KG1 (cell line): ENCODE data around the gene SYNGR3.
"Not testable (repeated sequence)": the region's sequence is repeated elsewhere in the genome, so short reads cannot be mapped to it uniquely, and the experiment has no call there.

Source experiments
- DNase-seq: peaks from one replicate; lab custom pipeline; 2025; lab: John Stamatoyannopoulos, UW

SYNGR3 gene

DNA sequence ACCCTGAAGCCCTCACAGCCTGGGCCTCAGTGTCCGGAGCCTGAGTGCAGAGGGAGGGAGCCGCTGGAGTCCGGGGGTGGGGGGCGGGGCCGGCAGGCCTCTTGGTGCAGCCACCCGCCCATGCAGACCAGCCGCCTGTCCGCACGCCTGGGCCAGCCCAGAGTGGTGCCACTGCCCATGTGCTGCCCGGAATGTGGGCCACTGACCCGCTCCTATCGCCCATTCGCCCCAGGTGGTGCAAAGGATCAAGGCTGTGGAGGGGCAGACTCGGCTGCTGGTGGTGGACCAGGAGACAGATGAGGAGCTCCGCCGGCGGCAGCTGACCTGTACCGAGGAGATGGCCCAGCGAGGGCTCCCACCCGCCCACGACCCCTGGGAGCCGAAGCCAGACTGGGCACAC lies 39.6 kb downstream of the SYNGR3 start:
- no peak for DNase-seq

DNA sequence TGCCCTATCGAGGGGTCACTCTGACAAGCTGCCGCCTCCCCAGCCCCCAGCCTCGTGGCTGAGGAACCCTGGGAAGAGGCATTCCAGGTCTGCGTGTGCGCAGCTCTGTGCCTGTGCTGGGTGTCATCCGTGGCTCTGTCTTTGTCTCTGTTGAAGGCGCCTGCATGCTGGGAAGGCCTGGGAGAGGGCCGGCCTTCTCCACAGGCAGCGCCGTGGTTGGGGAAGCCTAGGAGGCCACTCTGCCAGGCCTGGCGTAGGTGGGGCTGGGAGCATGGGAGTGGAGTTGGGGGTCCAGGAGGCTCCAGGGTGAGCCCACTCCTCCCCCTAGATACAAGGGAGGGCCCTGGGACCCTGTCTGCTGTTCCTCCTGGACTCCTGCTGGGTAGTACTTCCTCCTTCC lies 40.3 kb downstream of the SYNGR3 start:
- no peak for DNase-seq

GRCh38 chr16:2031081-2031577 lies 41.4 kb downstream of the SYNGR3 start:
- DNase-seq, result no peak

DNA sequence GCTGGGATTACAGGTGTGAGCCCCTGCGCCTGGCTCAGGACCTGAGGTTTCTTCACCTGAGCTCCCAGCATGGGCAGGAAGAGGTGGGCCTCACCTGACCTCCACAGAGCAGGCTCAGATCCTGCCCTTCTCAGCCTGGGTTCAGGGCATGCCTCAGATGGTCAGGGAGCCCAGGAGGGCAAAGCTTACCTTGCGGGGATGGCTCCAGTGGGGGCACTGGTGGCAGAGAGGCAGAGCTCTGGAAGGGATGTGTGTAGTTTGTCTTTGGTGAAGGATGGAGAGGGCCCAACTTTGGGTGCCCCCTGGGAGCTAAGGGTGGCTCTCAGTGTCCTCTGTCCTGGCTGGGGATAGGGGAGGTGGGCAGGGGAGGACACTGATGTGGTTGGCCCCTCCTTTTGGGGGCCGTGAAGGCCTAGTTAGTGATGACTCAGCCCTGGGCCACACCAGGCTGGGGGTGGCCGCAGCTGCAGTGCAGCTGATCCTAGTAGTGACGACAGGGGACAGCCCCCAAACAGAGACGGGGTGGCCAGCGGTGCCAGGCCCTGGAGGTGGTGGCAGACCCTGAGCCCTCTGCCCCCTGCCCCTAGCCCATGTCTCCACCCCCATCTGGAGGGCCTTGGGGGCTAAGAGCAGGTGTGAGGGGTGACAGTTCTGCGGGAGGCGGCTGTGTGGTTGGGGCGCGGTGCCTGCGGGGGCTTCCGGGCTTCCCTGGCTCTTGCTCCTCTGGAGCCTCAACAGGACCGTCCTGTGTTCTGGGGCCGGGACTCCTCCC lies 42.7 kb downstream of the SYNGR3 start:
- DNase-seq, result no peak

DNA sequence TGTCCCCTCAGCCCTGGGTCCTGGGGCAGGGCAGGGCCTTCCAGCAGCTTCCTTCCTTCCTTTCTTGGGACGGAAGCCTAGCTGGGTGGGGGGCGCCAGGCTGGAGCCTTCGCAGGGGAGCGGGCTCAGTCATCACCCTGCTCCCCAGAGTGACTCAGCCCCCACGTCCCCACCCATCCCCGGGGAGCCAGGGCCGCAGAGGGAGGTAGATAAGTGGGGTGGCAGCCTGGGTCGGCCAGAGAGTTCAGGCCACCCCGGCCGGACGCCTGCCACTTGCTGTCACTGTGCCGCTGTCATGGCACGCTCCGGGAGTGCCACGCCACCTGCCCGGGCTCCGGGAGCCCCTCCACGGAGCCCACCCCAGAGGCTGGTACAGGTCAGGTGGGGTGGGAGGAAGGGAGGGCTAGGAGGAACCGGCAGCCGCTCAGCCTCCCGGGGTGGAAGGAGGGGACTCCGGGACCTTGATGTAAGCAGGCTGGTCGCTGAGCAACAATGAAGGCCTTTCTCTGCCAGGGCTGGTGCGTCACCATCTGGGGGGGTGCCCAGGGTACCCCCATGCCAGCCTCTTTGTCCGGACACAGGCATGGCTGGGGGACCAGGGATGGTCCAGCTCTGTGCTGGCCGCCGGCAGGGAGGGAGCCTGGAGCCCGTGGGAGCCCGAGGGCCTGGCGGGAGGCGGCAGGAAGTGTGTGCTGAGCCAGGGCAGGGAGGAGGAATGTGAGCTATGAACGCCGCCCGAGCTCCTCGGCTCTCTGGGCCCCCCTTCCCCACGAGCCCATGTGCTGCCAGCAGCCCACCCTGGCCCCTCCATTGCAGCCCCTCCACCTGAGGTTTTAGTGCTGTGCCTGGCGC lies 43.5 kb downstream of the SYNGR3 start:
- DNase-seq, result no peak

DNA sequence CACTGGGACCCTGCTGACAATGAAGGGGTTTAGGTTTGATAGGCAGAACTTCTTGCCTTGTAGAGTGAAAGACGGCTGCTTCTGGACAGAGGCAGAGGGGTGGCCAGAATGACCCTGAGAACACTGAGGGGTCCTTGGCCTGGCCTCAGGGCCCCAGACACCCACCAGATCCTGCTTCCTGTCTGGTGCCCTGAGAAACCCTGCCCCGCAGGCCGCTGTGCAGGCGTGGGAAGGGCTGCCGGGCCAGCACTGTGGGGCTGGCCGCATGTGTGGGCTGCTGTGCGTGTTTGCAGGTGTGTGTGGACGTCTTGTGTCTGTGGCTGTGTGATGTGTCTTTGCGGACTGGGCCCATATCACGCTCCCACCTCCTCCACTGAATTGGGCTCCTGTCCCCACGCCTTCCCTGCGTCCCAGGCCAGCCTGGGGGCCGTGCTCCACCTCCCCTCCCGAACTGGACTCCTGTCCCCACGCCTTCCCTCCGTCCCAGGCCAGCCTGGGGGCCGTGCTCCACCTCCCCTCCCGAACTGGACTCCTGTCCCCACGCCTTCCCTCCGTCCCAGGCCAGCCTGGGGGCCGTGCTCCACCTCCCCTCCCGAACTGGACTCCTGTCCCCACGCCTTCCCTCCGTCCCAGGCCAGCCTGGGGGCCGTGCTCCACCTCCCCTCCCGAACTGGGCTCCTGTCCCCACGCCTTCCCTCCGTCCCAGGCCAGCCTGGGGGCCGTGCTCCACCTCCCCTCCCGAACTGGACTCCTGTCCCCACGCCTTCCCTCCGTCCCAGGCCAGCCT lies 44.3 kb downstream of the SYNGR3 start:
- not testable (repeated sequence) for DNase-seq

GRCh38 chr16:2034696-2035430 lies 45.1 kb downstream of the SYNGR3 start:
- DNase-seq, result no peak

DNA sequence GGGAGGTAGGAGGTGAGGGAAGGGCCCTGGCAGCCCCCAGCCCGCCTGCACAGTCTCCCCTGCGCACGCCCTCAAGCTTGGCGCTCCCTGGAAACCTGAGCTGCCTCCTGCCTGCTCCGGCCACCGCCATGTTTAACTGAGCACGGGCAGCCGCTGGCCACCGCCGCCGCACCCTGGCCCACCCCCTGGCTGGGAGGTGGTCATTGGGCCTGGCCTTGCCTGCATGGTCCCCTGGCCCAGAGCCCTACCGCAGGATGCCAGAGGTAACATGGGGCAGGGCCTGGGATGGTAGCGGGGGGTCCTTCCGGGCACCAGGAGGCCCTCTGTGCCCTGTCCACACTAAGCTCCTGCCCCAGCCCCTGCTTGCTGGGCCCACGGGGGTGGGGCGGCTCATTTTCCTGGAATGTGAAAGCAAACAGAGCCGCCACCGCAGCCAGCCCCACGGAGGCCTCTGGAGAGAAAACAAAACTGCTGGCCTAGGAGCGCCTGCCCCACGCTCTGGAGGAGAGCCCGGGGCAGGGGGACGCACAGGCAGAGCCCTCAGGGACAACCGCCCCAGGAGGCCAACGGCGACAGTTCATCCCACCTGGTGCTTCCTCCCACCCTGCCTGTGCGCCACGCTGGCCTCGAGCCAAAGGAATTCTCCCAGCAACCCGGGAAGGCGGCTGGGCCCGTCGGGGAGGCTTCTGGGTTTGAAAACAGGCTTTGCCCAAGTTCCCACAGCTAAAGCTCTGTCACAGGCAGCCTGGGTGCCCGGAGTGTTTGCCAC lies 45.8 kb downstream of the SYNGR3 start:
- no peak for DNase-seq

DNA sequence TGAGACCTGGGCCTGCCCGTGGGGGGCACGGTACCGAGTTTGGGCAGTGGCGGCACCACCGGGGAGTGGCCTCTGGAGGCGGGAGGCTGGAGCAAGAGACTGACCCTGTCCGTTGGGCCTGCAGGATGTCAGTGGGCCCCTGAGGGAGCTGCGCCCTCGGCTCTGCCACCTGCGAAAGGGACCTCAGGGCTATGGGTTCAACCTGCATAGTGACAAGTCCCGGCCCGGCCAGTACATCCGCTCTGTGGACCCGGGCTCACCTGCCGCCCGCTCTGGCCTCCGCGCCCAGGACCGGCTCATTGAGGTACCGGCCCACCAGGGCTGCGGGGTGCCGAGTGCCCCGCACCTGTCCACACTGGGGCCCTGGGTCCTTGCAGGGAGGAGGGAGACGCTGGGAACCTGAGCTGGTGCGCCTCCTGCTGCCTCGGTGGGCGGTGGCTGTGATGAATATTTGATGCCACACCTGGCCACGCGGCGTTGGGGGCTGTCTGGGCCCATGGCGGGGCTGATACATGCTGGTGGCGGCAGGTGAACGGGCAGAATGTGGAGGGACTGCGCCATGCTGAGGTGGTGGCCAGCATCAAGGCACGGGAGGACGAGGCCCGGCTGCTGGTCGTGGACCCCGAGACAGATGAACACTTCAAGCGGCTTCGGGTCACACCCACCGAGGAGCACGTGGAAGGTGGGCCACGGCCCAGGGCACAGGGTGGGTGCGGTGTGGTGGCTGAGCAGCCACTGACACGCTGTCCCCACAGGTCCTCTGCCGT lies 46.6 kb downstream of the SYNGR3 start:
- DNase-seq, result no peak

DNA sequence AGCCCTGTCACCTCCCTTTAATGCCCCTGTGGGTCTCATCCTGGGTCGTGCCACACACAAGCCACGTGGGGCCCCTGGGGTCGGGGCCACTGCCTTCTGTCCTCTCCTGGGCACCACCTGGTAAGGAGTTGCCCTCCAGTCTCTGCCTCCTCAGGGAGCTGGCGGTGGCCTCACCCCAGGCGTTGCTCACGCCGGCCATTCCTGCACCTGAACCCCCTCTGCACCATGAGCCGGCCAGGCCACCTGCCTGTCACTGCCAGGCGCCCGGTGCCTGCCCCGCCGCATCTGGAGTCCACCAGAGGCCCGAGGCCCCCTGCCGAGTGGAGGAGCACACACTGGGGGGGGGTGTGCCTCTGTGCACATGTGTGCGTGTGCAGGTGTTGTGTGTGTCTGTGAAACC lies 47.3 kb downstream of the SYNGR3 start:
- DNase-seq, result no peak

DNA sequence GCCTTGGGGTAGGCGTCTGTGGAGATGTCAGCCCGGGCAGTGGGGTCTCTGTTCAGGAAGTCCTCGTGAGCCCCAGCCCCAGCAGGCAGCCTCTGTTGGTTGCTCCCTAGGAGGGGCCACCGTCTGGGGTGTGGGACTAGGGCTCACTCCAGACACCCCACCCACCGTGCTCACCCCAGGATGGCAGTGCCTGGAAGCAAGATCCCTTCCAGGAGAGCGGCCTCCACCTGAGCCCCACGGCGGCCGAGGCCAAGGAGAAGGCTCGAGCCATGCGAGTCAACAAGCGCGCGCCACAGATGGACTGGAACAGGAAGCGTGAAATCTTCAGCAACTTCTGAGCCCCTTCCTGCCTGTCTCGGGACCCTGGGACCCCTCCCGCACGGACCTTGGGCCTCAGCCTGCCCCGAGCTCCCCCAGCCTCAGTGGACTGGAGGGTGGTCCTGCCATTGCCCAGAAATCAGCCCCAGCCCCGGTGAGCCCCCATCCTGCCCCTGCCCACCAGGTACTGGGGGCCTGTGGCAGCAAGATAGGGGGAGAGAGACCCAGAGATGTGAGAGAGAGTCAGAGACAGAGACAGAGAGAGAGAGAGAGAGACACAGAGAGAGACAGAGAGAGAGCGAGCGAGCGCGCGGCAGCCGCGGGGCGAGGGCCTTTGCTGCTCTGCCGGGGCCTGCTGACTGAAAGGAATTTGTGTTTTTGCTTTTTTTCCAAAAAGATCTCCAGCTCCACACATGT lies 48.0 kb downstream of the SYNGR3 start:
- DNase-seq, result no peak

DNA sequence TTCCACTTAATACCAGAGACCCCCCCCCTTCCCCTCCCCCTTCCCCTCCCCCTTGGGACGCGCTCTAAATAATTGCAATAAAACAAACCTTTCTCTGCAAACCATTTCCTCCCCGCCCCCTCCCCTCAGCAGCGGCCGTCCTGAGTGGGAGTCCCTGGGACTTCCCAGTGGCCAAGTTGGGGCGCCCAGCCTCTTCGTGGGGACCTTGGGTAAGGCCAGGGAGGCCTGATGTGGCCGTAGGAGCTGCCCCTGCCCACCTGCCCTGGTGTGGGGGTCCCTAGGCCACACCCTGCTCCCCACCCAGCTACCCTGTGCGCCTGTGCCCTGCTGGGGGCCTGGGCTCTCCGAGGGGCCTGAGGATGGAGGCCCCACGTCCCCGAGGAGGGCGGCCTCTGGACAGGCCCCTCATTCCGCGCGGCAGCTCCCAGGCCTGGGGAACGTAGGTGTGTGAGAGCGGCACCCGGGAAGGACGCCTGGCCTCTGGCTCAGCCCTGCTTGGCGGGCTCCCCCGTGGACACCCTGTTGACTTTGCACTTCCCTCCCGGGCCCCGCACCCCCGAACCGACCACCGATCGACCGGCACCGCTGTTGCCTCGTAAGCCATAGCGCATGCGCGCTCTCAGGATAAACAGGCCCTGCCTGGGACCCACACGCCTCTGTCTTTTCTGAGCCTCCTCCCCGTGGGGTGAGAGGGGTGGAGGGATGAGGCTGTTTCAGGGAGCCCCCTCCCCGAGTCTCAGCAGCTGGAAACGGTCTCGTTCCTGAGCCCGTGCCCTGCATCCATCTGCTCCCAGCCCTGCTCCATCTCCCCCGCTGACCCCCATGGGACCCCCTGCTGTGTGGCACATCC lies 48.8 kb downstream of the SYNGR3 start:
- DNase-seq, result no peak

DNA sequence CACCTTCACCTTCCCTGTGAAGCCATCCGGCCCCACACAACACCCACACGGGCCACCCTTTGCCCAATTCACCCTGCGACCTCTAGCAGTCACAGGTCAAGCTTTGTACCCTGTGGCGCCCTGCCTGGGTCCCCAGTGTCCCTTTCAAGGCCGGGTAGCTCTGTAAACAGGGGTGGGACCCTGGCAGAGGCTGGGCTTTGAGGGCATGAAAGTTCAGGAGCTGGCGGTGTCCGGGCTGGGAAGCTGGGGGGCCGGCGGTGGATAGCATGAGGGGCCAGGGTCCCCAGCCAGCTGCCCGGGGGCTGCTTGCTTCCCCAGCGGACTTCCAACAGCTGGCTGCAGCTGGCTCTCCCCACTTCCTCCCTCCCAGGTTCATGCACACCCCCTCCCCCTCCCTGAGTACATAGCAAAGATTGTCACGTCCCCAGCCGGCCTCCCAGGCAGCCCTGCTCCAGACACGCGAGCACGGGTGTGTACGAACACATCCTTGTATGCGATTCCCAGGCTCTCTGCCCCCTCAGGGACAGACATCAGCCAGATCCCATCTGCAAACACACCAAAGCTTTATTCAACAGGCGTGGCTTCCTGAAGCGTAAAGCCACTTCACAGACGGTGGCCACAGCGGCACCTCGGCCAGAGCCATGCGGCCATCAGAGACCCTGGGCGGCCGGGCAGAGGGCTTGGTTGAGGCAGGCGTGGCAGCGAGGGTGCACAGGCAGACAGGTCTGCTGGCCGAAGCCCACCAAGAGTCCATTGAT lies 49.7 kb downstream of the SYNGR3 start:
- DNase-seq, result no peak

GRCh38 chr16:2040041-2040786 lies 50.4 kb downstream of the SYNGR3 start:
- DNase-seq, result no peak

GRCh38 chr16:2040787-2041522 lies 51.2 kb downstream of the SYNGR3 start:
- no peak for DNase-seq
